MM.1S (cell line): Measurements from ENCODE around the gene QTRT2.

ENCODE experiments used
- DNase-seq: peaks from one replicate; pipeline ENCODE4 v3.0.0-alpha.2; 2015
- H2AFZ ChIP-seq: fragments of 300-600 bp; sonication (generic); 2 replicates; pipeline ENCODE4 v1.6.0; 2016; ENCODE audit warnings: antibody characterized with exemption, low read length
- H3F3A ChIP-seq: fragments of 300-600 bp; sonication (generic); 2 replicates; pipeline ENCODE4 v1.6.1; 2016; ENCODE audit warnings: mild to moderate bottlenecking, antibody characterized with exemption, low read length, moderate library complexity, mixed read lengths; ENCODE audit not compliant: insufficient read depth
- H3K27ac ChIP-seq: fragments of 300-600 bp; sonication (generic); 2 replicates; pipeline ENCODE4 v1.5.1; 2016; ENCODE audit warnings: mild to moderate bottlenecking, low read length
- H3K27me3 ChIP-seq: fragments of 300-600 bp; sonication (generic); replicated peaks from 2 replicates; pipeline ENCODE4 v1.6.0; 2016; ENCODE audit warnings: low read length; ENCODE audit not compliant: insufficient read depth
- H3K36me3 ChIP-seq: fragments of 300-600 bp; sonication (generic); replicated peaks from 2 replicates; pipeline ENCODE4 v1.6.1; 2016; ENCODE audit warnings: mild to moderate bottlenecking, low read length, mixed read lengths; ENCODE audit not compliant: insufficient read depth
- H3K4me1 ChIP-seq: fragments of 300-600 bp; sonication (generic); 2 replicates; pipeline ENCODE4 v1.6.1; 2016; ENCODE audit warnings: low read length, mixed read lengths
- H3K4me2 ChIP-seq: fragments of 300-600 bp; sonication (generic); 2 replicates; pipeline ENCODE4 v1.6.0; 2016; ENCODE audit warnings: low read depth, low read length
- H3K4me3 ChIP-seq: fragments of 300-600 bp; sonication (generic); 2 replicates; pipeline ENCODE4 v1.5.1; 2016; ENCODE audit warnings: low read length, mixed read lengths
- H3K79me2 ChIP-seq: fragments of 300-600 bp; sonication (generic); 2 replicates; pipeline ENCODE4 v1.6.1; 2016; ENCODE audit warnings: mixed run types, low read length, mixed read lengths
- H3K9ac ChIP-seq: fragments of 300-600 bp; sonication (generic); 2 replicates; pipeline ENCODE4 v1.6.1; 2016; ENCODE audit warnings: low read length, mixed read lengths
- H3K9me2 ChIP-seq: fragments of 300-600 bp; sonication (generic); replicated peaks from 2 replicates; pipeline ENCODE4 v1.6.1; 2016; ENCODE audit warnings: mild to moderate bottlenecking, low read length, mixed read lengths; ENCODE audit not compliant: insufficient read depth
- H3K9me3 ChIP-seq: fragments of 300-600 bp; sonication (generic); replicated peaks from 2 replicates; pipeline ENCODE4 v1.6.1; 2016; ENCODE audit warnings: mild to moderate bottlenecking, low read length, mixed read lengths; ENCODE audit not compliant: insufficient read depth
- H4K20me1 ChIP-seq: fragments of 300-600 bp; sonication (generic); 2 replicates; pipeline ENCODE4 v1.6.1; 2016; ENCODE audit warnings: mild to moderate bottlenecking, low read length, moderate library complexity, mixed read lengths; ENCODE audit not compliant: insufficient read depth
- EZH2 ChIP-seq: fragments of 300-600 bp; sonication (generic); optimal IDR thresholded peaks from 2 replicates; pipeline ENCODE3; 2017; ENCODE audit warnings: low read depth, mild to moderate bottlenecking, antibody characterized with exemption, low read length, mixed read lengths
- EZH2phosphoT487 ChIP-seq: fragments of 300-600 bp; sonication (generic); IDR thresholded peaks from 2 replicates; pipeline ENCODE4 v1.6.1; 2018; ENCODE audit warnings: antibody characterized with exemption, low read length
- TF ChIP-seq, protein P1 (sequence below): fragments of 300-600 bp; sonication (generic); IDR thresholded peaks from 2 replicates; pipeline ENCODE4 v1.5.1; 2016; ENCODE audit warnings: antibody characterized with exemption, low read length, mixed read lengths

QTRT2 gene

DNA sequence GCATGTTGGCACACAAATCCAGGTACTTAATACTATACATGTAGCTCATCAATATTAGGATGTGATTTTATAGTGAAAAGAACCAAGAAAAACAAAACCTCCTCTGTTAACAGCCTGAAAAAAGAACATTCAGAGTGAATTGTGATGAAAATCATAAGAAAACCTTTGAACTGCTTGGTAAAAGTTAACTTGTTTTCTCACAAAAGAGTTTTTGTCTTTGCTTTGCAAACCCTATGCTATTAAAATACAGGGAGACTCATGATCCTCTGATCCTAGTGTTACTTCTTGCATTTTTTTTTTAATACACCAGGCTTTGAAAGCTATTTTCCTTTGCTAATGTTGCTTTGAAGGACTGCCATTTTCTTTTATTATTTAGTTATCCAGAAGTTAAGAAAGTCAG lies 23.7 kb downstream of the QTRT2 start:
- Histone ChIP-seq H3K9me3 (no peaks in the 10 kb centered on the region), H3K36me3 (peaks cover 16% of the 10 kb centered on the region; the same call in 1 of the 2 replicates), H3K79me2 (no peaks in the 10 kb centered on the region), H3F3A (no peaks in the 10 kb centered on the region), H3K4me1 (no peaks in the 10 kb centered on the region), H4K20me1 (no peaks in the 10 kb centered on the region), H3K9me2 (no peaks in the 10 kb centered on the region), H2AFZ (no peak overlapping the region), H3K27ac (no peak overlapping the region), H3K27me3 (no peaks in the 10 kb centered on the region), H3K4me2 (no peak overlapping the region), H3K9ac (no peak overlapping the region), H3K4me3 (no peak overlapping the region)
- no peak for DNase-seq
- TF ChIP-seq EZH2, result no peak
- TF ChIP-seq EZH2phosphoT487, result no peak
- TF ChIP-seq, protein P1, sequence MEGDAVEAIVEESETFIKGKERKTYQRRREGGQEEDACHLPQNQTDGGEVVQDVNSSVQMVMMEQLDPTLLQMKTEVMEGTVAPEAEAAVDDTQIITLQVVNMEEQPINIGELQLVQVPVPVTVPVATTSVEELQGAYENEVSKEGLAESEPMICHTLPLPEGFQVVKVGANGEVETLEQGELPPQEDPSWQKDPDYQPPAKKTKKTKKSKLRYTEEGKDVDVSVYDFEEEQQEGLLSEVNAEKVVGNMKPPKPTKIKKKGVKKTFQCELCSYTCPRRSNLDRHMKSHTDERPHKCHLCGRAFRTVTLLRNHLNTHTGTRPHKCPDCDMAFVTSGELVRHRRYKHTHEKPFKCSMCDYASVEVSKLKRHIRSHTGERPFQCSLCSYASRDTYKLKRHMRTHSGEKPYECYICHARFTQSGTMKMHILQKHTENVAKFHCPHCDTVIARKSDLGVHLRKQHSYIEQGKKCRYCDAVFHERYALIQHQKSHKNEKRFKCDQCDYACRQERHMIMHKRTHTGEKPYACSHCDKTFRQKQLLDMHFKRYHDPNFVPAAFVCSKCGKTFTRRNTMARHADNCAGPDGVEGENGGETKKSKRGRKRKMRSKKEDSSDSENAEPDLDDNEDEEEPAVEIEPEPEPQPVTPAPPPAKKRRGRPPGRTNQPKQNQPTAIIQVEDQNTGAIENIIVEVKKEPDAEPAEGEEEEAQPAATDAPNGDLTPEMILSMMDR, result no peak

GRCh38 chr3:114081037-114081436 lies 24.5 kb downstream of the QTRT2 start:
- H3K4me1 ChIP-seq, result no peaks in the 10 kb centered on the region
- no peak overlapping the region for H3K4me2 ChIP-seq
- no peak for DNase-seq
- no peak overlapping the region for H3K9ac ChIP-seq
- H4K20me1 ChIP-seq, result no peaks in the 10 kb centered on the region
- H3K9me2 ChIP-seq, result no peaks in the 10 kb centered on the region
- no peaks in the 10 kb centered on the region for H3K9me3 ChIP-seq
- H3K27ac ChIP-seq, result no peak overlapping the region
- H3F3A ChIP-seq, result no peaks in the 10 kb centered on the region
- no peaks in the 10 kb centered on the region for H3K79me2 ChIP-seq
- no peaks in the 10 kb centered on the region for H3K27me3 ChIP-seq
- no peak for TF ChIP-seq EZH2
- no peak for TF ChIP-seq EZH2phosphoT487
- TF ChIP-seq, protein P1, result no peak
- H3K36me3 ChIP-seq, result peaks cover 15% of the 10 kb centered on the region; the same call in 1 of the 2 replicates
- no peak overlapping the region for H2AFZ ChIP-seq
- no peak overlapping the region for H3K4me3 ChIP-seq

DNA sequence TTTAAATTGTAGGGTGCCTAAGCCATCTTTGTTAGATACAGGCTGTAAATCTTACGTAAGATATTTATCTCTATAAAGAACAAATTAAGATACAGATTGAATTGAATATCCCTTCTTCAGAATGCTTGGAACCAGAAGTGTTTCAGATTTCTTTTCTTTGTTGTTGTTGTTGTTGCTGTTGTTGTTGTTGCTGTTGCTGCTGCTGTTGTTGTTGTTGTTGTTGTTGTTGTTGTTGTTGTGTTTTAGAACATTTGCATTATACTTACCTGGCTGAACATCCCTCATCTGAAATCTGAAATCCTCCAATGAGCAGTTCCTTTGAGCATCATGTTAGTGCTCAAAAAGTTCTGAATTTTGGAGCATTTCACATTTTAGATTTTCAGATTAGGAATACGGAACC lies 26.6 kb downstream of the QTRT2 start:
- Histone ChIP-seq H3K27me3 (no peaks in the 10 kb centered on the region), H2AFZ (no peak overlapping the region), H3K79me2 (no peaks in the 10 kb centered on the region), H3K36me3 (peaks cover 12% of the 10 kb centered on the region), H3K9me3 (no peaks in the 10 kb centered on the region), H3K9me2 (no peaks in the 10 kb centered on the region), H3K4me1 (no peaks in the 10 kb centered on the region), H3K4me2 (no peak overlapping the region), H3K27ac (no peak overlapping the region), H4K20me1 (no peaks in the 10 kb centered on the region), H3F3A (no peaks in the 10 kb centered on the region), H3K9ac (no peak overlapping the region), H3K4me3 (no peak overlapping the region)
- no peak for TF ChIP-seq EZH2
- TF ChIP-seq EZH2phosphoT487, result no peak
- TF ChIP-seq, protein P1, result no peak
- DNase-seq, result no peak
